ENCODE results near the gene GADD45B.
"Not testable (repeated sequence)": the region's sequence is repeated elsewhere in the genome, so short reads cannot be mapped to it uniquely, and the experiment has no call there.

GADD45B gene

GRCh38 chr19:2514981-2515518 is 39.1 kb downstream of the GADD45B start:
- DNase-seq (ENCODE audit: low read depth in 2 of 2) = no peak

- DNase-seq (ENCODE audit: low read depth in 2 of 2) = no peak
Observed at GRCh38 chr19:2516727-2517126, 40.8 kb downstream of the GADD45B start.

- no peak for DNase-seq (ENCODE audit: low read depth in 2 of 2)
Observed at GRCh38 chr19:2517881-2518601, 42.1 kb downstream of the GADD45B start.

GRCh38 chr19:2518856-2519255 is 42.9 kb downstream of the GADD45B start:
- not testable (repeated sequence) for DNase-seq (ENCODE audit: low read depth in 2 of 2)

- no peak for DNase-seq (ENCODE audit: low read depth in 2 of 2)
Observed at GRCh38 chr19:2519482-2519881, 43.6 kb downstream of the GADD45B start.

GRCh38 chr19:2523630-2524311 is 47.8 kb downstream of the GADD45B start:
- DNase-seq (ENCODE audit: low read depth in 2 of 2) = peak; percentile 64 to 67

GRCh38 chr19:2524361-2524839 is 48.5 kb downstream of the GADD45B start:
- DNase-seq (ENCODE audit: low read depth in 2 of 2) = no peak

GRCh38 chr19:2524840-2525723 is 49.2 kb downstream of the GADD45B start:
- DNase-seq (ENCODE audit: low read depth in 2 of 2) = no peak

DNA sequence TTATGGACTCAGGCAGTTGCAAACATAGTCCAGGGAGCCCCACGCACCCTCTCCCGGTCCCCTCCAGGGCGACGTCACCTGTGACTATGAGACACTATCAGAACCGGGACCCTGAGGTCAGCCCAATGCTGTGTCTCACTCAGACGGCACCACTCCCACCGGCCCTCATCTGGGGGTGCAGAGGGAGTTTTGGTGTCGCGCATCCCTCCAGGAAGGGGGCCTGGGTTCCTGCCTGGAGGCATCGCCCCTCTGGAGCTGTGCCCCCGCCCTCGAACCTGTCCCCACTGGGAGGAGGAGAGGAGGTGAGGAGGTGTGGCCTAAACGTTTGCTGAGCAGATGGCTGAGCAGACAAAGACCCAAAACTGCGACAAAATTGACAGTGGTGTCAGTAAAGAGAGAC is 51.2 kb downstream of the GADD45B start:
- DNase-seq (ENCODE audit: low read depth in 2 of 2) = no peak

GRCh38 chr19:2527686-2528085 is 51.8 kb downstream of the GADD45B start:
- DNase-seq (ENCODE audit: low read depth in 2 of 2) = no peak

All from fibroblast of skin of left quadriceps (primary cell).